ENCODE measurements around the gene DISP1.
"Not testable (repeated sequence)": the region's sequence is repeated elsewhere in the genome, so short reads cannot be mapped to it uniquely, and the experiment has no call there.

The DISP1 gene

DNA sequence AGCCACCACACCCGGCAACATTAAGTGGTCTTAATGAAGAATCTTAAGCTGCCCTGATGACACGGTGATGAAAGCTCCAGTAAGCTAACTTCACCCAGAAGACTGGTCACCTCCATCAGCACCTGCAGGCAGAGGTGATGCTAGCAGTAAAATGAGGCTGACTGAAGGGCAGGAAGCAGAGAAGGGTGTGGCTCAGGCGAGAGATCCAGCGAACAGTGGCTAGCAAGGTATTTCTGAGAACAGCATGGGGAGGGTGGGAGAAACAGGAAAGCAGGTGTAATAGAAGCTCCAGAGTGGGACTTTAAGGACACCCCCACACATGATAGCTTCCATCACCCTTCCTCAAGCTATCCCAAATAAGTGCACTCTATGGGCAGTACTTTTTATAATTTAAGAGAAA lies 15.9 kb upstream of the DISP1 start:
- DNase-seq: no peak

DNA sequence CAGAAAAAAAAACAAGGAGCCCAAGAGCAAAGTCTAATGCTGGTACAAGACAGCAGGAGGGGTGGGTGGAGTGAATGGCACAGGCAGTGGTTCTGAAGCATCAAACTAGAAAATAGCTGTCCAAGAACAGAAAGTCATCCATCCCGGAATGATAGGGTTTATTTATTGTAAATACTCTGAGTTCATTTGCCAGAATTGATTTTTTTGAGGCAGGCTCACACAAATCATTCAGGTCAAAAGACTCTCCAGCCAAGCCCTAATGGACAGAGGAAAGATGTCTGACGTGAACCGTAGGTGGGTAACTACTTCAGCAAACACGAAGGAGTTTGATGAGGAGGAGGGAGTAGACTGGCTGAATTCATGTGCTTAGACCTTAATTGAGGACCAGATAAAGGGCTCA lies 13.8 kb upstream of the DISP1 start:
- no peak for DNase-seq

DNA sequence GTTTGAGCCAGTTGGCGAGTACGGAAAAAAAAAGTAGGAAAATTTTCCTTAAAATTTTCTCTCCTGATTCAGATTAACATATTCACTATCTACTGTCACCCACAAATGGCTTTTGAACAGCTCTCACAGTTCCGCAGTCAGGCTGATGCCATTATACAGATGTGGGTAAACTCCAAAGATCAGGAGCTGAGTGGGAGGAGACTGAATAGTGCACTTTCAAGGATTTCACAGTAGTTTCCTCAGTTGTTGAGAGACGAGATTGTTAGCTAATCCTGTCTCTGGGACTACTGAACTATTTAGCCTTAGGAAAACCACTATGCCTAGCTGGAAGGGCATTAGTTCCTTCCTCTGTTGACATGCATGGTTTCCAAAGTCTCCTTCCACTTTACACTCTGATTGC lies 3.2 kb upstream of the DISP1 start:
- DNase-seq: no peak

DNA sequence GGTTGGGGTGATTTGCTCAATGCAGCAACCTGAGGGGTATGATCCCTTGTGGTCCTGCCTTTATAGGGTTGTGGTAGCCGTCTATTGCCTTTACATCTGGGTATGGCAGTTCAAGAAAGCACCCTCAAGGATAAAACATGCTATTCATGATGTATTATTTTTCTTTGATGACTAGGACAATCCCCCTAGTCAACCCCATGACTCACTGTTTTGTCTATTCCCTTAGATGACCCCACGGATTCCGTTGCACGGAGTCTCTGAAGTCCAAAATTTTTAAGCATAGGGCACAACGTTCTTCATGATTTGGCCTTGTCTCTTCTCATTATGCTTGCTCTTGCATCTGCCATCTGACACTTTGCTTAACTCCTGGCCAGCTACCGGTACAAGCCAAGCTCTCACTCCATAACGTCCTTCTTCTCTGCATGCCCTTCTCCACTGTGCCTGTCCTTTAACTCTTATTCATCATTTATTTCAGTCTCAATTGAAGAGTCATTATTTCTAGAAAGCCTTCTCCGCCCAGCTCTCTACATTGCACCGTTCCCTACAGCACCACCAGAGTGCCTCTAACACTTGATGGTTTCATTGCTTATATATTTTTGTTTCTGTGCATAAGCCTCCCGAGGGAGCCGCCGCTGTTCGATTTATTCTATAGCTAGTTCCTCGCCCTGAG lies 838 bp upstream of the DISP1 start:
- DNase-seq: no peak

DNA sequence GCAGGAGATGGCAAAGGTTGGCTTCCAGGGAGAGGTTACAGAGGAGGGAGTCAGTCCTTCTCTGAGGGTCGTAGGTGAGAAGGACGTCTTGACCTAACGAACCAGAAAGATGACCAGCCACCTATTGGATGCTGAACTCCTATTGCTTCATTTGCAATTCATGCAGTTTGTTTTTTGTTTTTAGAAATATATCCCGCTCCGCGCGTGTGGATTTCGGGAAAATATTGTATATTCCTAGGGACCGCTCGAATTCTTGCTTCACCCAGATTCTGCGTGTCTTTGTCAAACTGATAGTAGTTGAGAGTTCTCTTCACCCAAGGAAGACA lies 564 bp downstream of the DISP1 start:
- DNase-seq: no peak

DNA sequence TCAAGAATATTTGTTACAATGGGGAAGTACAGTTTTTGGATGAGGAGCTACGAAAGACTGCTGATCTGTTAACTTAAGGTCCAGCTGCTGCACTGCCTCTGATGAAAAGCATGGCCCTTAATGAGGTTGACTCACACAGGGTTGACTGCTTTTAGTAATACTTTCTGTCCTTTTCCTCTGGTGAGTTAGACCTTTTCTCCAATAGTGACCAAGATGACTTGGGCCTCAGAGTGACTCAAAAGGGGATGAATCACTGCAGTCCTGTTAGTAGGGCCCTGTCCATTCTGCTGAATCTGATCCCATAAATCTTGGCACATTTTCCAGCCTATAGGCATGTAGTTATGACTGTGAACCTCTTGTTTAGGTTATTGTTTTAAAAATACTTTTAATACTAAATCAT lies 2.7 kb downstream of the DISP1 start:
- DNase-seq: no peak

DNA sequence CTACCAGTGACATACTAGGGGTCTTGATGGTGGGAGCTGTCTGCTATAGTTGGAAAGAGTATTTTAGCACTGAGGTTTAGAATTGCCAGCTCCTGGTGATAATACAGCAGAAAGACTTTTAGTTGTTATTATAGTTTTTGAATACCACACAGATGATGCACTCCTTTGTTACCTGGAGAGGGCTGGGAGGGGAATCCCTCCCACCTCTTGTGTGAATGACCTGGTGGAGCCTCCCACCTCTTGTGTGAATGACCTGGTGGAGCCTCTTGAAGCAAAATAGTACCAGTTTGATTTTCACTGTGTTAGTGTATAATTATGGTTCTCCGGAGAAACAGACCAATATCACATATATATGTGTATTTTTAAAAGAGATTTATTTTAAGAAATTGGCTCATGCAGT lies 3.3 kb downstream of the DISP1 start:
- no peak for DNase-seq

DNA sequence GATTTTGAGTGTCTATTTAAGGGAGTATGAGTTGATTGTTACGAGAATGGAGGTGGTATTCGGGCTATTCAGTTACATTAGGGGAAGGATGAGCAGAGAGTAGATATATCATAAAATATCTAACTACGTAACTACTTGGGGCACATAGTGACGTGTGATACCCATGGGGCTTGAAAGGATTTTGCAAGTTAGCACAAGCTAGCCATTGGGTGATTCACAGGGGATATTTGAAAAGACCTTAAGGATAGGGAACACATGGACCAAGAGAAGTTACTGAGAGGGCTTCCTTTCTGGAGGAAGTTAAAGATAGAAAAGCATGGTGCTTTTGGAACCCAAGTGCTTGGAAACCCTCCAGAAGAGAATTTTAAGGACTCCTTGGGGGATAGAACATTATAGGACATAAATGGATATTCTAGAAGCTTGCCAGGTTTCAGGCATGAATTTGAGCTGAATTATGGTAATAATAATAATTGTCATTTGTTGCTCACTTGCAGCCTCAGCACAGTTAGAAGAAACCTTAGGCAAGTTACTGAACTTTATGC lies 5.4 kb downstream of the DISP1 start:
- no peak for DNase-seq

DNA sequence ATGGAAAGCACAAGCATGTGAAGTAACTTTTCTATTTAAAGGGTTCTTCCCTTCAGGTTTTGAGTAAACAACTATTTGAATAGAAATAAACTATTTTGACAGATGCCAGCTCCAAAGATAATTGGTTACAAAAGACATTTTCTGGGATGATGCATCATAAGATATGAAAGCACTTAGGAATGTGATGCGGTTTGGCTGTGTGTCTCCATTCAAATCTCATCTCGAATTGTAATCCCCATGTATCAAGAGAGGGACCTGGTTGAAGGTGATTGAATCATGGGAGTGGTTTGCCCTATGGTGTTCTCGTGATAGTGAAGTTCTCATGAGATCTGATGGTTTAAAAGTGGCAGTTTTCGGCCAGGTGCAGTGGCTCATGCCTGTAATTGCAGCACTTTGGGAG lies 6.4 kb downstream of the DISP1 start:
- no peak for DNase-seq

DNA sequence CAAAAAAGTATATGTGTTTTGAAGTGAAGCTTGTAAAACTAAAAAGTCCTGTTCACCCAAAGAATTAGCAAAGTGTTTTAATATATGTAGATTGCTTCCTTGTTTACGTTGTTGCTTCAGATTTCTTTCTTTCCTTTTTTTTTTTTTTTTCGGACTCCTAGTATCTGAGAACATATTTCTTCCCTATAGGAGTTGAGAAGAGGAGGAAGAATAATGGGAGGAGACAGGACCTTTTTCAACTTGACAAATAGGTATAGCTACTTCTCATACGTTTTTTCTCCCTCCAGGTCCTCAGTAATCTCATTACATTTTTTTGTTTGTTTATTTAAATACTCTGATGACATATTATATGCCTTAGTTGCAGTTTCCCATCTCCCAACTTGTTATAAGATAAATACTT lies 8.9 kb downstream of the DISP1 start:
- DNase-seq: no peak

DNA sequence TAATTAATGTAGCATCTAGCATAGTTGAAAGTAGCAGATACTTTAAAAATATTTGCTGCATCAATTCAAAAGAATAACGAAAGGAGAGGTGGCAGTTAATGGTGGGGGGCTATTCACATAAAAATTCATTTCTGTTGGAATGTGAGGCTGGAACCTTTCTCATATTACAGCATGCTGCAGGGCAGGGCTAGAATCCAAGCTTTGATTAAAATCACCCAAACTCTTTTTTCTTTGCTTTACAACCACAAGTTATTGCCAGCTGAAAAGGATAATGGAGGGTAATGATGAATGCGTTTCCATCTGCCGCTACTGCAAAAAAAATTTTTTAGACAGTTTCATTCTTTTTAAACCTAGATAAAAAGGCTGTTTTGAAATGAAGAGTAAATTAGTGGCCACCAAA lies 9.8 kb downstream of the DISP1 start:
- DNase-seq: no peak

DNA sequence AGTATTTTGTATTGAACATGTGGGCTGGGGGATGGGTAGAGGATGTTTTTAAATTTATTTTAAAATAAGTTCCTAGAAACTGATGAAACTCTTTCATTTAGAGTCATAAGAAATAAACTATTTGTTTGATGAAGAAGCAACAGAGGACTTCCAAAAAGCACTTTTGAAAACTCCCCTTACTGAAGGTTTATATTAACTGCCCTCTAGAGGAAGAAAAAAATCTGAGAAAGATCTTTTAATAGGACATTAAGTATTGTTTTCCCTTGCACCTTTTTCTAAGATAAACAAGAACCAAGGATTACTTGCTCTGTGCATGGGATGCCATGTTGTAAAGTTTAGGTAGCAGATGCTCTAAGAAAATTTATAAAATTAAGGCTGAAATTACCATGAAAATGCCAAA lies 14.1 kb downstream of the DISP1 start:
- no peak for DNase-seq

DNA sequence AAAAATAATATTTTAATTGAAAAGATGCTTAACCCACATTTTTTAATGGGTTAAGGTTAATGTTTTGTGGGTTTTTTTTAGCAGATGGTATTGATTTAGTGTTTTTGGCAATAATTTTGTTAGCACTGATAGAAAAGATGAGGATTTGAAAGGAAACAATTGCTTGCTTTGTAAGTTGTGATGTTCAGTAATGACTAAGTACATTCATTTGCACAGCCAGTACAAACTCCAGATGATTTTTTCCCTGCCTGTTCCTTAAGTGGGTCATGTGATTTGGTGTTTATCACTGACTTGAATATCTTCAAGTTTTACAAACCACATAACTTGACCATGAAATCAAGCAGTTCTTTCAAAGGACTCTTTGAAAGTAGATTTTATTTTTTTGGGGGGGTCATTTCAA lies 15.0 kb downstream of the DISP1 start:
- no peak for DNase-seq

DNA sequence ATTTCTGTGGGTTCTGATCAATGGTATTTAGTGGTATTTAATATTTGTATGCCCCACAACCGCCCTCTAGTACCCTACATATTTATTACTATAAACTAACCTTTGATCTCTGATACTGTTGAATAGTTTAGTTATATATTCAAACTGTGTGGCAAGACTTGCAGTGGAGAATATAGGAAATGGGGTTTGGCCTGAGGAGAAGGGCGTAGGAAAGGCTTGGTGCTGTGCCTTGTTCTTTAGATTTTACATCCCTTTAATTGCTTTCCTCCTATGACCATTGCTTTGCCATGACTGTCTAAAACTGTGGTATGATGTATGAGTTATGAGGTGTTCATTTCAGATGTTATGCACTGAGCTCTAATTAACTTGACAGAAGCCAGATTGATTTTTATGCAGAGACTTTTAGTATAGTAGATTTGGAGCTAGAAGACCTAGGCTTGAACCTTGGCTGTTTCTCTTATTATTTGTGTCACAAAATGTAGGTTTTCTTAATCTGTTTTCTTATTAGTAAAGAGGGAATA lies 18.6 kb downstream of the DISP1 start:
- DNase-seq: no peak

DNA sequence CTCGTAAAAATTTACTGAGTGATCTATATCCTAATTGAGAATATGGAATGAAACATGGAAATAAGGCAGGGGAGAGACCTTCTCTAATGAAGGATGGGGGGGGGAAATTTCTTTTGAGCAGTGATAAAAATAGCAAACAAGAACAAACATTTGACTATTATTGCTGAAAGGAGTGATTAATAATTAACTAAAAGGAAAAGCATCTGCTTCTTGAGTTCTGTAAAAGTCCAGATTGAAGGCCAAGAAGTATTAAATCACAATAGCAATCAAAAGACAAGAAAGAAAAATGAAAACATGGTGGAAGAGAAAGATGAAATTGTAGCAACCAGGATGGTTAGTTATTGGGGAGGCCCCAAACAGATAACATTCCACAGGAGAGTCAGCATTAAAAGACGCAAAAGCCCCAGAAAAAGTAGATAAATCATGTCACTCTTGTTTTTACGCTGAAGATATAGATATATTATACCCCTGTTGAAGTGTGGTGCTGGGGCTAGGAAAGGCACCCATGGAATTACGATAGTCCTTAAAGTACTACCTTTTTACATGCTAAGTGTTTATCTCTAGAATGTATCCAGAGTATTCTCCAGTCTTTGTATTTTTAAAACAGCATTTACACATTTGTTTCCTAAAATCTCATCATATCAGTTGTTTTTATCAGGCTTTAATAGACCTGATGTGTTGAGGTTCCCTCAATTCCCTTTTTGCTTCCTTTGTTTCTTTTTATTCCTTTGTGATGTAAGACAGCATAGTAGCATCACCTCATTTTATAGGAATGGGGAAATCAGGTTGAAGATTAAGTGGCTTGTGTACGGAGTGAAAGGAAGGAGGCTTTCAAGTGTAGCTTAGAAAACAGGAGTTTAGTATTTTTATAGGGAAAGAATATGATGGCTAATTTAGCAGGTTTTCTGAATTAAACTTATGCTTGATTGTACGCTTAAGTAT lies 28.9 kb downstream of the DISP1 start:
- DNase-seq: no peak

DNA sequence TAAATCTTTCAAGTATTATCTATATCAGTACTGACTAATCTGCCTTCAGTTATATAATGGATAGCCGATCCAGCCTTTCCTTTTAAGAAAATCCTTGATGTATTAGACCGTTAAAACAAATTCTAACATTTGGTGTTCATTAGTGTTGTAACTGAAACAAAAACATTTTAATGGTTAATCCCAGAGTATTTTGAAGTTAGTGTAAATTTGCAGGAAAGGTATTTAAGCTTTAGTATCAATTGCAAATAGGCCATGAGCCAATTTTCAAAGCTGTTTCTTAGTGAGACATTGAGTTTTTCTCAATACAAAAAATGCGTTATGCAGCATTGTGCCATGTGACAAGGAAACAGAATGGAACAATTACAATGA lies 29.6 kb downstream of the DISP1 start:
- DNase-seq: no peak

DNA sequence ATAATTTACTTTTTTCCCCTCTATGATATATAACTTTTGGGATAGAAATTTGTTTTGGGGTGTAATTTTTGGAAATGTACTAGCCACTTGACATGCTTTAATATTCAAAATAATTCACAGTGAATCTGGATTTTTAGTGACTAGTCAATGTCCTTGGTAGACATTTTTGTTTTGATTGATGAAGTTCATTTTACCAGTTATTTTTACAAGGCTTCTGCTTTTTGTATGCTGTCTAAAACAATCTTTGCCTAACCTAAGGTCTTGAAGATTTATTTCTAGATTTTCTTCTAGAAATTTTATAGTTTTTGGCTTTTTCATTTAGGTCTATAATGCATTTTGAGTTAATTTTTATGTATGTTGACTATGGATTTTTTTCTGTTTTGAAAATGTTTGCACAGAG lies 30.9 kb downstream of the DISP1 start:
- DNase-seq: no peak

DNA sequence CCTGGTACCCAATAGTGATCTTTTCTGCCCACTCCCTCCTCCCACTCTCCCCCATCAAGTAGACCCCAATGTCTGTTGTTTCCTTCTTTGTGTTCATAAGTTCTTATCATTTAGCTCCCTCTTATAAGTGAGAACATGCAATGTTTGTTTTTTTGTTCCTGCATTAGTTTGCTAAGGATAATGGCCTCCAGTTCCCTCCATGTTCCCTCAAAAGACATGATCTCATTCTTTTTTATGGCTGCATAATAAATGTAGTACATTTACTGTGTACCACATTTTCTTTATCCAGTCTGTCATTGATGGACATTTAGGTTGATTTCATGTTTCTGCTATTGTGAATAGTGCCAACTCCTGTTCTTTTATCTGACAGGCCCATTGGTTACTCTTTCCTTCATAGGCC lies 35.7 kb downstream of the DISP1 start:
- not testable (repeated sequence) for DNase-seq

DNA sequence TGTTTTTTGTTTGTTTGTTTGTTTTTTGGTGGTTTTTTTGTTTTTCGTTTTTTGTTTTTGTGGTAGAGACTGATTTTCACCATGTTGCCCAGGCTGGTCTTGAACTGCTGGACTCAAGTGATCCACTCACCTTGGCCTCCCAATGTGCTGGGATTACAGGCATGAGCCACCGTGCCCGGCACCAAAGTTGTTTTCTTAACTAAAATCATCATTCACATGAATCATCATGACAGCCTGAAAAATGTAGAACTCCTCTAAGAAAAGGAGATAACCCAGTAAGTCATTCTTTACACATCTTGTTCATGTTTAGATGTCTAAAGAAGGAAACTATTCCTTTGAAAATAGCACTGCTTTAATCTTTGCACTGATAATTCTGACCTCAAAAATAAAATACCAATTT lies 37.5 kb downstream of the DISP1 start:
- no peak for DNase-seq

DNA sequence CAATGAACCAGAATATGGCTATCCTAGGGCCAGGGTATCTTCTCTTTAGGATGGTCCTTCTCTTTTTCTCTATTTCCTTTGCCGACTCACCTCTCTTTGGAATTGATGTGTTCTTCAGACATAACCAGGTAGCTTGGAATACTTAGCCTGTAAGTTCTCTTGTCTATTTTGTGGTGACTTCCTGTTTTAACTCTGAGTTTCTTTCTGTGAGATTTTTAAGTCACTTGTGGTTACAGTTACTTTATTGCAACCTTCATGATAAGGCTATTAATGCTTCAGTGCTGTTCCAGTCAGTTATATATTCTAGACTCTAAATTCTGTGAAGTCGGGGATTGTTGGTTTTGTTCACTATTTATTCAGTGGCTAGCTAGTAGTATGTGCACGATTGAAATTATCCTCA lies 46.2 kb downstream of the DISP1 start:
- no peak for DNase-seq
